Mammary epithelial cell (primary cell): ENCODE results near the gene GNG8.

Experiments used
- EZH2 ChIP-seq: IDR thresholded peaks from 2 replicates; pipeline ENCODE4 v1.6.1; 2012; ENCODE audit warnings: low read length, inconsistent platforms, borderline replicate concordance
- TF ChIP-seq, protein P1 (sequence below), 2 donors: IDR thresholded peaks in 1 of 2; conservative IDR thresholded peaks in 1 of 2; 2 replicates each; pipeline ENCODE4 v1.5.1; 2011 to 2012; ENCODE audit warnings: inconsistent platforms in 2 of 2, low read length in 2 of 2, mild to moderate bottlenecking in 2 of 2, control low read depth in 1 of 2, low read depth in 1 of 2; ENCODE audit not compliant: insufficient read depth in 1 of 2; ENCODE audit errors: extremely low read depth in 1 of 2

GRCh38 chr19:46621191-46622117 is 14.5 kb downstream of the GNG8 start:
- TF ChIP-seq, protein P1, sequence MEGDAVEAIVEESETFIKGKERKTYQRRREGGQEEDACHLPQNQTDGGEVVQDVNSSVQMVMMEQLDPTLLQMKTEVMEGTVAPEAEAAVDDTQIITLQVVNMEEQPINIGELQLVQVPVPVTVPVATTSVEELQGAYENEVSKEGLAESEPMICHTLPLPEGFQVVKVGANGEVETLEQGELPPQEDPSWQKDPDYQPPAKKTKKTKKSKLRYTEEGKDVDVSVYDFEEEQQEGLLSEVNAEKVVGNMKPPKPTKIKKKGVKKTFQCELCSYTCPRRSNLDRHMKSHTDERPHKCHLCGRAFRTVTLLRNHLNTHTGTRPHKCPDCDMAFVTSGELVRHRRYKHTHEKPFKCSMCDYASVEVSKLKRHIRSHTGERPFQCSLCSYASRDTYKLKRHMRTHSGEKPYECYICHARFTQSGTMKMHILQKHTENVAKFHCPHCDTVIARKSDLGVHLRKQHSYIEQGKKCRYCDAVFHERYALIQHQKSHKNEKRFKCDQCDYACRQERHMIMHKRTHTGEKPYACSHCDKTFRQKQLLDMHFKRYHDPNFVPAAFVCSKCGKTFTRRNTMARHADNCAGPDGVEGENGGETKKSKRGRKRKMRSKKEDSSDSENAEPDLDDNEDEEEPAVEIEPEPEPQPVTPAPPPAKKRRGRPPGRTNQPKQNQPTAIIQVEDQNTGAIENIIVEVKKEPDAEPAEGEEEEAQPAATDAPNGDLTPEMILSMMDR (conservative IDR thresholded peaks at IDR 0.05 in 1 of 2, IDR thresholded peaks at IDR 0.05 in 1 of 2; ENCODE audit: extremely low read depth in 1 of 2, insufficient read depth in 1 of 2, low read depth in 1 of 2, low read length in 2 of 2): no peak
- TF ChIP-seq EZH2: no peak
